Activated CD8-positive, alpha-beta memory T cell treated with anti-CD3 and anti-CD28 coated beads for 36 hours (primary cell): Measurements from ENCODE around the gene CABP5. TPM values are rescaled to one million over a fixed set of nuclear protein-coding genes. Genes with fewer than 3 reads are reported as not detected.

Experiments used
- CTCF ChIA-PET: fragments of 350-600 bp; sonication (Branson Sonifier 250); formaldehyde crosslinking; loops from one replicate; lab custom pipeline; 2021; ENCODE audit warnings: antibody characterized with exemption; lab: Charles Lee
- POLR2A ChIA-PET: fragments of 350-600 bp; sonication (Branson Sonifier 250); formaldehyde crosslinking; loops from one replicate; lab custom pipeline; 2021; ENCODE audit warnings: antibody characterized with exemption; lab: Charles Lee
- total RNA-seq, 2 experiments: library from RNA; stranded (reverse); gene quantifications; one replicate each; pipeline ENCODE4 v1.2.3, GENCODE V29; 2021

CABP5 gene
- total RNA-seq, 2 experiments from 2014 or later: not detected

- ChIA-PET POLR2A (no interaction called here), CTCF (no interaction called here)
Measured at GRCh38 chr19:48041877-48042580, 1.9 kb downstream of the CABP5 start.

- ChIA-PET POLR2A (no interaction called here), CTCF (no interaction called here)
Measured at GRCh38 chr19:48036765-48037164, 7.1 kb downstream of the CABP5 start.

- ChIA-PET CTCF (interaction anchor here (1.0 kb wide), 1 partner anchor 69 kb away, joined by 3 read pairs; no protein-coding TSS in a partner anchor), POLR2A (no interaction called here)
Measured at GRCh38 chr19:48033604-48034003, 10.3 kb downstream of the CABP5 start.

GRCh38 chr19:48030073-48030472, 13.8 kb downstream of the CABP5 start:
- POLR2A ChIA-PET: no interaction called here
- CTCF ChIA-PET: no interaction called here

- POLR2A ChIA-PET: interaction anchor here (0.6 kb wide), 1 partner anchor 1422 kb away, joined by 3 read pairs; no protein-coding TSS in a partner anchor
- CTCF ChIA-PET: no interaction called here
Measured at GRCh38 chr19:48029431-48029830, 14.4 kb downstream of the CABP5 start.

GRCh38 chr19:48025480-48025879, 18.4 kb downstream of the CABP5 start:
- ChIA-PET POLR2A (no interaction called here), CTCF (no interaction called here)

GRCh38 chr19:48023518-48023917, 20.4 kb downstream of the CABP5 start:
- ChIA-PET CTCF (no interaction called here), POLR2A (no interaction called here)

- ChIA-PET CTCF (interaction anchor here (0.6 kb wide), 1 partner anchor 208 kb away, joined by 3 read pairs; no protein-coding TSS in a partner anchor), POLR2A (no interaction called here)
Measured at GRCh38 chr19:48023011-48023410, 20.9 kb downstream of the CABP5 start.

GRCh38 chr19:48020686-48021085, 23.2 kb downstream of the CABP5 start:
- ChIA-PET POLR2A (no interaction called here), CTCF (no interaction called here)

- ChIA-PET CTCF (no interaction called here), POLR2A (no interaction called here)
Measured at GRCh38 chr19:48010932-48011758, 32.7 kb downstream of the CABP5 start.

GRCh38 chr19:48006762-48007161, 37.1 kb downstream of the CABP5 start:
- ChIA-PET POLR2A (no interaction called here), CTCF (no interaction called here)

GRCh38 chr19:48004236-48004635, 39.6 kb downstream of the CABP5 start:
- ChIA-PET CTCF (no interaction called here), POLR2A (no interaction called here)

GRCh38 chr19:48000846-48001245, 43.0 kb downstream of the CABP5 start:
- CTCF ChIA-PET: interaction anchor here (0.6 kb wide), 1 partner anchor 442 kb away, joined by 3 read pairs; no protein-coding TSS in a partner anchor
- POLR2A ChIA-PET: no interaction called here

GRCh38 chr19:47998800-47999199, 45.1 kb downstream of the CABP5 start:
- CTCF ChIA-PET: no interaction called here
- POLR2A ChIA-PET: no interaction called here

- POLR2A ChIA-PET: no interaction called here
- CTCF ChIA-PET: no interaction called here
Measured at GRCh38 chr19:47996230-47996727, 47.6 kb downstream of the CABP5 start.

GRCh38 chr19:47994209-47994802, 49.6 kb downstream of the CABP5 start, which contains the start of gene ELSPBP1:
ELSPBP1 (plus strand) TSS chr19:47994632; CDS start chr19:48008668, 14,036 bp downstream.
- POLR2A ChIA-PET: no interaction called here
- CTCF ChIA-PET: interaction anchor here (0.6 kb wide), 1 partner anchor 14 kb away, joined by 3 read pairs; no protein-coding TSS in a partner anchor

GRCh38 chr19:47992070-47992469, 51.8 kb downstream of the CABP5 start, which contains the start of gene BSPH1:
BSPH1 (minus strand) TSS chr19:47992170; CDS start chr19:47992081, 89 bp downstream.
- CTCF ChIA-PET: no interaction called here
- POLR2A ChIA-PET: no interaction called here

GRCh38 chr19:47991191-47991808, 52.6 kb downstream of the CABP5 start:
- CTCF ChIA-PET: no interaction called here

More at GRCh38 chr19:47991191-47991808, 52.6 kb downstream of the CABP5 start:
- POLR2A ChIA-PET: no interaction called here
